ENCODE data around the gene SUPT4H1.

The SUPT4H1 gene

GRCh38 chr17:58375811-58376210 lies 23.8 kb upstream of the SUPT4H1 start:
- TF ChIP-seq CTCF (IDR thresholded peaks at IDR 0.05; ENCODE audit: low read depth, low read length), result no peak
- no peak for DNase-seq (ENCODE audit: low read depth in 2 of 2)
- H3K4me3 ChIP-seq (replicated peaks in 1 of 2; ENCODE audit: low read depth in 2 of 2, low read length in 2 of 2), result no peak overlapping the region

DNA sequence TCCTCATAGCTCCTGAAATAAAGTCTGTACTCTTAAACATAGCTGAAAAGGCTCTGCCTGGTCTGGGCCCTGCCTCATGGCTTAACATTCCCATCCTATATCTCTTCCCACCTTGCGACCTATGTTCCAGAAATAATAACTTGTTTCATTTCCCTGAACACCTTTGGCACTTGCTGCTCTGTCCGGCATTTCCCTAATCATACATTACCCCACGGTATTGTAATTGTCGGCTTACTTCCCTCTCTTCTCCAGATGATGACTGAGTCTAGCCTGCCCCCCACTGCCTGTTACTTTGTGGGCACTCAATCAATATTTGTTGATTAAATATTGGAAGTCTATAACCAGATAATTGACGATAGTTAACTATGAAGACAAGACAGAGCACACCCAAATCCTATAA lies 23.3 kb upstream of the SUPT4H1 start:
- H3K4me3 ChIP-seq (replicated peaks in 1 of 2; ENCODE audit: low read depth in 2 of 2, low read length in 2 of 2), result no peak overlapping the region
- no peak for DNase-seq (ENCODE audit: low read depth in 2 of 2)
- no peak for TF ChIP-seq CTCF (IDR thresholded peaks at IDR 0.05; ENCODE audit: low read depth, low read length)

DNA sequence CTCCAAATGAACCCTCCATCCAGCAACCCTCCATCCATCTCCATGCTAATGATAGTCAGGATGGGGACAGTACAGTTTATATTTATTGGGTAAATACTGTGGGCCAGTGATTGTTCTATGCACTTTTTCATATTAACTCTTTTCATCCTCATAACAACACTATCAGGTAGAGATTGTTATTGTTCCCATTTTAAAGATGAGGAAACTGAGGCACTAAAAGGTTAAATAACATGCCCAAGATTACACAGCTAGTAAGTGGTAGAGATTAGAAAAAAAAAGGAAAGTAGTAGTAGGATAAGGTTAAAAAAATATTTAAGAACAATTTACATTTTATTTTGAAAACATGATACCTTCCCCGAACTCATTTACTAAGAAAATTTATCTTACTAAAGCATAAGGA lies 21.9 kb upstream of the SUPT4H1 start:
- no peak for DNase-seq (ENCODE audit: low read depth in 2 of 2)
- H3K4me3 ChIP-seq (replicated peaks in 1 of 2; ENCODE audit: low read depth in 2 of 2, low read length in 2 of 2), result no peak overlapping the region
- no peak for TF ChIP-seq CTCF (IDR thresholded peaks at IDR 0.05; ENCODE audit: low read depth, low read length)

DNA sequence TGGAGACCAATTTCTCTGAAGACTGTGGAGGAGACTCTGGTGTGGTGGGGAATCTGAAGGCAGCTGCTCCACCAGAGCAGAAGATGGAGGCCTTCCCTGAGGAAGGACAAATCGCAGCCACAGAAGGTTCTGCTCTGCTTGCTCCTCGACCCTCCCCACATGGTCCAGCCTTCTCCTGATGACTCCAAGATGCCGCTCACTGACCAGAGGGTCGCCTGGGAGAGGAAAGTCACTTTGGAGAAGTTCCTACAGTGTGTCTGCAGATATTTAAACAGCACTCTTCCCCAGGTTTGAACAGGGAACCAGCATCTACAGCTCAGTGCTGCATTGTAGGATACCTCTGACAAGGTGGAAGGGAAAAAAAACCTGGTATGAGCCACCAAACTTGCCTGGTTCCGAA lies 21.0 kb upstream of the SUPT4H1 start:
- no peak for TF ChIP-seq CTCF (IDR thresholded peaks at IDR 0.05; ENCODE audit: low read depth, low read length)
- no peak for DNase-seq (ENCODE audit: low read depth in 2 of 2)
- H3K4me3 ChIP-seq (replicated peaks in 1 of 2; ENCODE audit: low read depth in 2 of 2, low read length in 2 of 2), result no peak overlapping the region

GRCh38 chr17:58371300-58371950 lies 19.4 kb upstream of the SUPT4H1 start:
- TF ChIP-seq CTCF (IDR thresholded peaks at IDR 0.05; ENCODE audit: low read depth, low read length), result no peak
- H3K4me3 ChIP-seq (replicated peaks in 1 of 2; ENCODE audit: low read depth in 2 of 2, low read length in 2 of 2), result no peak overlapping the region
- no peak for DNase-seq (ENCODE audit: low read depth in 2 of 2)

- no peak for DNase-seq (ENCODE audit: low read depth in 2 of 2)
- no peak for TF ChIP-seq CTCF (IDR thresholded peaks at IDR 0.05; ENCODE audit: low read depth, low read length)
- no peak overlapping the region for H3K4me3 ChIP-seq (replicated peaks in 1 of 2; ENCODE audit: low read depth in 2 of 2, low read length in 2 of 2)
Observed at GRCh38 chr17:58370716-58371115, 18.7 kb upstream of the SUPT4H1 start.

DNA sequence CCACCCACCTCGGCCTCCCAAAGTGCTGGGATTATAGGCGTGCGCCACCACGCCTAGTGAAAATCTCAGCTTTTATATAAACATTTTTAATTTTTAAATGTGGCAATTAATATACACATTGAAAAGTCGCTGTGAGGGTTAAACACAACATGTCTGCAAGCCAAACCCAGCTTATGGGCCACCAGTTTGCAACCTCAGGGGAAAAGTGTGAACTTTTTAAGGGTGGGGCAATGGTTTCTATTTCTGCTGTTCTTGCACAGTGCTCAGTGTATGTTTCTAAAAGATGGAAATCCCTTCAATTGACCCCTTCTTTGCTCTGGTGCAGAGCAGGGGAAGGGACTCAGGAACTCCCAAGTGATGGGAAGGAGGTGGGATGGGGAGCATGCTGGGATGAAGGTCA lies 18.3 kb upstream of the SUPT4H1 start:
- no peak overlapping the region for H3K4me3 ChIP-seq (replicated peaks in 1 of 2; ENCODE audit: low read depth in 2 of 2, low read length in 2 of 2)
- TF ChIP-seq CTCF (IDR thresholded peaks at IDR 0.05; ENCODE audit: low read depth, low read length), result no peak
- DNase-seq (ENCODE audit: low read depth in 2 of 2), result no peak
